Keratinocyte (primary cell): ENCODE data around the gene DNMBP. TPM values are rescaled to one million over a fixed set of nuclear protein-coding genes. Genes with fewer than 3 reads are reported as not detected.
A peak's percentile ranks its signal among the peaks of the same experiment; 100 is the strongest.

Source experiments
- DNase-seq: peaks from one replicate; pipeline ENCODE4 v3.0.0-alpha.2; 2011; ENCODE audit warnings: low read depth, missing footprints, low spot score
- FAIRE-seq: peaks from 2 replicates; lab custom pipeline; 2011; peaks lifted over from hg19 to GRCh38; lab: Jason Lieb, UNC
- H2AFZ ChIP-seq: 2 replicates; pipeline ENCODE4 v1.6.0; 2012; ENCODE audit warnings: low read length, control low read depth, inconsistent platforms; ENCODE audit not compliant: control insufficient read depth
- H3K27ac ChIP-seq: 2 replicates; pipeline ENCODE4 v1.5.1; 2011; ENCODE audit warnings: low read length; ENCODE audit not compliant: control insufficient read depth, insufficient read depth
- H3K27me3 ChIP-seq: 3 replicates; pipeline ENCODE4 v1.6.0; 2011; ENCODE audit warnings: low read length; ENCODE audit not compliant: control insufficient read depth, insufficient read depth; ENCODE audit errors: extremely low read depth
- H3K36me3 ChIP-seq, 2 experiments: 2 replicates in 1 of 2; 3 replicates in 1 of 2; pipeline ENCODE4 v1.5.1; 2011; ENCODE audit warnings: low read length in 2 of 2, mild to moderate bottlenecking in 1 of 2; ENCODE audit not compliant: control insufficient read depth in 2 of 2, insufficient read depth in 2 of 2; ENCODE audit errors: extremely low read depth in 1 of 2
- H3K4me1 ChIP-seq: 3 replicates; pipeline ENCODE4 v1.5.1; 2011; ENCODE audit warnings: low read length; ENCODE audit not compliant: control insufficient read depth, insufficient read depth; ENCODE audit errors: extremely low read depth
- H3K4me2 ChIP-seq: 3 replicates; pipeline ENCODE4 v1.6.0; 2011; ENCODE audit warnings: low read depth, low read length; ENCODE audit not compliant: control insufficient read depth, insufficient read depth; ENCODE audit errors: extremely low read depth
- H3K4me3 ChIP-seq, 3 experiments: fragments of 200-600 bp in 1 of 3; sonication (generic) in 1 of 3; 2 replicates in 2 of 3; 3 replicates in 1 of 3; pipeline ENCODE4 v1.5.1; 2011 to 2016; ENCODE audit warnings: low read length in 3 of 3, mild to moderate bottlenecking in 3 of 3, control low read depth in 2 of 3, inconsistent platforms in 1 of 3, low read depth in 1 of 3, mixed read lengths in 1 of 3, mixed run types in 1 of 3, moderate library complexity in 1 of 3; ENCODE audit not compliant: control insufficient read depth in 2 of 3, insufficient read depth in 2 of 3; ENCODE audit errors: extremely low read depth in 1 of 3
- H3K79me2 ChIP-seq: 2 replicates; pipeline ENCODE4 v1.6.0; 2012; ENCODE audit warnings: low read length; ENCODE audit not compliant: control insufficient read depth, insufficient read depth
- H3K9ac ChIP-seq: 3 replicates; pipeline ENCODE4 v1.6.0; 2011; ENCODE audit warnings: low read length; ENCODE audit not compliant: control insufficient read depth, insufficient read depth; ENCODE audit errors: extremely low read depth
- H3K9me1 ChIP-seq: 3 replicates; pipeline ENCODE4 v1.6.0; 2011; ENCODE audit warnings: low read length; ENCODE audit not compliant: control insufficient read depth, insufficient read depth; ENCODE audit errors: extremely low read depth
- H3K9me3 ChIP-seq: 2 replicates; pipeline ENCODE4 v1.5.1; 2012; ENCODE audit warnings: low read depth, low read length; ENCODE audit not compliant: control insufficient read depth
- H4K20me1 ChIP-seq: 3 replicates; pipeline ENCODE4 v1.6.0; 2011; ENCODE audit warnings: low read length; ENCODE audit not compliant: control insufficient read depth, insufficient read depth; ENCODE audit errors: extremely low read depth
- EZH2 ChIP-seq: IDR thresholded peaks from one replicate; pipeline ENCODE4 v1.6.1; 2012; ENCODE audit warnings: inconsistent platforms, mild to moderate bottlenecking, low read length, moderate library complexity
- dilution Hi-C: fragments of 300-500 bp; cut with MboI; formaldehyde crosslinking; loops from one replicate; pipeline ENCODE4 v1.7.0; 2020; ENCODE audit warnings: low sequenced_read_pairs; ENCODE audit not compliant: extremely low pct_ligation_motif_present
- polyA plus RNA-seq, 5 experiments: library from polyadenylated mRNA; depleted of rRNA in 3 of 5; stranded (reverse) in 3 of 5; stranded (forward) in 1 of 5; unstranded in 1 of 5; fragments of >200 nt; gene quantifications; 1 replicate in 1 of 5; 2 replicates in 3 of 5; 3 replicates in 1 of 5; pipeline versions ENCODE4 v1.2.1 to v1.2.3, GENCODE V29; 2011 to 2012; ENCODE audit warnings: missing spikeins in 2 of 5, low read depth in 1 of 5, low replicate concordance in 1 of 5
- TF ChIP-seq, protein P1 (sequence below), 3 experiments: IDR thresholded peaks in 1 of 3; conservative IDR thresholded peaks in 1 of 3; optimal IDR thresholded peaks in 1 of 3; 2 replicates in 2 of 3; 3 replicates in 1 of 3; pipeline versions ENCODE3 to v1.5.1; 2011; ENCODE audit warnings: low read length in 3 of 3, mild to moderate bottlenecking in 3 of 3, moderate library complexity in 2 of 3, control low read depth in 1 of 3, inconsistent platforms in 1 of 3; ENCODE audit not compliant: insufficient read depth in 2 of 3; ENCODE audit errors: extremely low read depth in 1 of 3

Gene DNMBP
- polyA plus RNA-seq, 1 donor (not counting 4 experiments of a cell fraction or from before 2014, with no cell fraction given): 15.8 TPM

DNA sequence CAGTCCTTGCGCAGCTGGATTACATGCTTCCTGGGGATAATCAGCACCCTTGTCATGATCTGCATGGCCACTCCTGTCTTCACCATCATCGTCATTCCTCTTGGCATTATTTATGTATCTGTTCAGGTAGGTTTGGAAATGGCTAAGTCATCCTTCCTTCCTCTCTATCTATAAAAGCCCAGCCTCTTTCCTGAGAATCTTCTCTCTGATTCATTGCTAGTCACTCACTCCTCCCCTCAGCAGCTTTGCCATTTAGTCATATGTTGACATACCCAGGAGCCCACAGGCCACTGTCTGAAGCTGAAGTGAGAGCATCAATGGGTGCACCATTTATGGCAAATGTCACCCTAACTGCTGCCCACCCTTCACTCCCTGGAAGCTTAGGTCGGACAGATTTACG is 175.3 kb downstream of the DNMBP start:
- H3K4me2 ChIP-seq: peak overlapping the region; percentile 49
- peaks cover 15% of the 10 kb centered on the region for H3K4me1 ChIP-seq
- H3K4me3 ChIP-seq: no peak overlapping the region
- peaks cover 0 to 4% of the 10 kb centered on the region in 2 experiments for H3K36me3 ChIP-seq
- no peaks in the 10 kb centered on the region for H4K20me1 ChIP-seq
- peak overlapping the region; percentile 59 for H2AFZ ChIP-seq
- H3K27ac ChIP-seq: peak overlapping the region; percentile 86
- H3K9ac ChIP-seq: no peak overlapping the region
- no peaks in the 10 kb centered on the region for H3K27me3 ChIP-seq
- DNase-seq: peak; percentile 46
- FAIRE-seq: peak; percentile 92
- no peak for TF ChIP-seq EZH2
- TF ChIP-seq, protein P1, sequence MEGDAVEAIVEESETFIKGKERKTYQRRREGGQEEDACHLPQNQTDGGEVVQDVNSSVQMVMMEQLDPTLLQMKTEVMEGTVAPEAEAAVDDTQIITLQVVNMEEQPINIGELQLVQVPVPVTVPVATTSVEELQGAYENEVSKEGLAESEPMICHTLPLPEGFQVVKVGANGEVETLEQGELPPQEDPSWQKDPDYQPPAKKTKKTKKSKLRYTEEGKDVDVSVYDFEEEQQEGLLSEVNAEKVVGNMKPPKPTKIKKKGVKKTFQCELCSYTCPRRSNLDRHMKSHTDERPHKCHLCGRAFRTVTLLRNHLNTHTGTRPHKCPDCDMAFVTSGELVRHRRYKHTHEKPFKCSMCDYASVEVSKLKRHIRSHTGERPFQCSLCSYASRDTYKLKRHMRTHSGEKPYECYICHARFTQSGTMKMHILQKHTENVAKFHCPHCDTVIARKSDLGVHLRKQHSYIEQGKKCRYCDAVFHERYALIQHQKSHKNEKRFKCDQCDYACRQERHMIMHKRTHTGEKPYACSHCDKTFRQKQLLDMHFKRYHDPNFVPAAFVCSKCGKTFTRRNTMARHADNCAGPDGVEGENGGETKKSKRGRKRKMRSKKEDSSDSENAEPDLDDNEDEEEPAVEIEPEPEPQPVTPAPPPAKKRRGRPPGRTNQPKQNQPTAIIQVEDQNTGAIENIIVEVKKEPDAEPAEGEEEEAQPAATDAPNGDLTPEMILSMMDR (optimal IDR thresholded peaks at IDR 0.05 in 1 of 3, IDR thresholded peaks at IDR 0.05 in 1 of 3, conservative IDR thresholded peaks at IDR 0.05 in 1 of 3; ENCODE audit: extremely low read depth in 1 of 3, insufficient read depth in 2 of 3, low read length in 3 of 3): no peak
- no peaks in the 10 kb centered on the region for H3K9me1 ChIP-seq
- H3K9me3 ChIP-seq: no peaks in the 10 kb centered on the region
- dilution Hi-C loops: no loop called here
- no peaks in the 10 kb centered on the region for H3K79me2 ChIP-seq

DNA sequence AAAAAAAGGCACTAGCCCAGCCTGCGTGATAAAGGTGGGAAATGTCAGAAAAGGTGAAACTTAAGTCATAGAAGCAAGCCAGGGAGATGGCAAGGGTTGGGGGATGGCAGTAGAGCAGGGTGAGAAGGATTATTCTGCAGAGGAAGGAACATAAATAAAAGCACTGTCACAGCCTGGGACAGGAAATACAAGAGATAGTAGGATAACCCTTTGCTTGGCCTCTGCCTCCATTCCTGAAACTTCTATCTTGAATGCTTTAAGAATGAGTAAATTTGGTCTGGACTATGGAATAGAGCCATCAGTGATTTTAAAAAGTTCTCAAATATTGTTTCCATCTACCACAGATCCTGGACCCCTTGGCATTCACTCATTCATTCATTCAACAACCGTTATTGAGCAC is 177.3 kb downstream of the DNMBP start:
- Histone ChIP-seq H3K36me3 (peaks cover 0 to 4% of the 10 kb centered on the region in 2 experiments), H3K4me3 (no peak overlapping the region), H3K4me1 (peaks cover 15% of the 10 kb centered on the region), H3K9ac (no peak overlapping the region), H2AFZ (no peak overlapping the region), H3K27ac (no peak overlapping the region), H4K20me1 (no peaks in the 10 kb centered on the region), H3K9me1 (no peaks in the 10 kb centered on the region), H3K9me3 (no peaks in the 10 kb centered on the region), H3K79me2 (no peaks in the 10 kb centered on the region), H3K4me2 (no peak overlapping the region), H3K27me3 (no peaks in the 10 kb centered on the region)
- dilution Hi-C loops: no loop called here
- FAIRE-seq: no peak
- no peak for DNase-seq
- TF ChIP-seq, protein P1 (optimal IDR thresholded peaks at IDR 0.05 in 1 of 3, IDR thresholded peaks at IDR 0.05 in 1 of 3, conservative IDR thresholded peaks at IDR 0.05 in 1 of 3; ENCODE audit: extremely low read depth in 1 of 3, insufficient read depth in 2 of 3, low read length in 3 of 3): no peak
- TF ChIP-seq EZH2: no peak
